ENCODE results near the gene GTPBP3.
"Not testable (repeated sequence)": the region's sequence is repeated elsewhere in the genome, so short reads cannot be mapped to it uniquely, and the experiment has no call there.

The GTPBP3 gene, protein sequence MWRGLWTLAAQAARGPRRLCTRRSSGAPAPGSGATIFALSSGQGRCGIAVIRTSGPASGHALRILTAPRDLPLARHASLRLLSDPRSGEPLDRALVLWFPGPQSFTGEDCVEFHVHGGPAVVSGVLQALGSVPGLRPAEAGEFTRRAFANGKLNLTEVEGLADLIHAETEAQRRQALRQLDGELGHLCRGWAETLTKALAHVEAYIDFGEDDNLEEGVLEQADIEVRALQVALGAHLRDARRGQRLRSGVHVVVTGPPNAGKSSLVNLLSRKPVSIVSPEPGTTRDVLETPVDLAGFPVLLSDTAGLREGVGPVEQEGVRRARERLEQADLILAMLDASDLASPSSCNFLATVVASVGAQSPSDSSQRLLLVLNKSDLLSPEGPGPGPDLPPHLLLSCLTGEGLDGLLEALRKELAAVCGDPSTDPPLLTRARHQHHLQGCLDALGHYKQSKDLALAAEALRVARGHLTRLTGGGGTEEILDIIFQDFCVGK

DNA sequence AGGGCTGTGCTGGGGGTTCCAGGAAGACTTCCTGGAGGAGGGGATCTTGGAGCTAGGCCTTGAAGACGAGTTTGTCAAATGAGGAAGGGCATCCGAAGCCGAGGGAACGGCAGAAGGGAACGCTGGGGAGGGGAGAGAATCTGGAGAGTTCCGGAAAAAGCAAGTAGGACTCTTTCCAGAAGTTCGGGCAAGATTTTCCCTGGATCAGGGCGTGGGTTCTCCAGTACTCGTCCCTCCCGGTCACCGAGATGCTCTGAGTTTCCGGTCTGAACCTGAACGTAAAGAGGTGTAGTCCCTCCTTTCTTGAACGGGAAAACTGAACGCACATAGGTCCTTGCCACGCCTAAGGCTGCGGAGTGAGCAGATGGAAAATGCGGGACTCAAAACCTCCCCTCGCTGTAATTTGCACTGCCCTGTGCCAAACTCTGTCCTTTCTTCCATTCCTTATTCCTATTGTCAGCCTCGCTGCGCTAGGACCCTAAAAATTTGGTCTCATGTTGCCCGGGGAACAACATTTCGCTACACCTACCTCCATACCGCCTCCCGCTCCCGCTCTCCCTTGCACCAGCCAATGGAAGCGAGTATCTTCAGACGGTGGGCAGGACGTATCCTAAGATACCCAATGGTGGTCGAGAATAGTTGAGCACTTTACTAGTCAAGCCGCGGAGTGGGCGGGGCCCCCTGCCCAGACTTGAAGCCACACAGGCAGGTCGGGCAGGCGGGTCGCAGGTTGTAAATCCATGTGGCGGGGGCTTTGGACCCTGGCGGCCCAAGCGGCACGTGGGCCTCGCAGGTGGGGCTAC lies at the start of gene GTPBP3:
Gene GTPBP3 (plus strand): TSS at position 682 of the 803 bp plus-strand sequence. CDS start 59 bp downstream, at position 741.
- peak; percentile 99 for DNase-seq

DNA sequence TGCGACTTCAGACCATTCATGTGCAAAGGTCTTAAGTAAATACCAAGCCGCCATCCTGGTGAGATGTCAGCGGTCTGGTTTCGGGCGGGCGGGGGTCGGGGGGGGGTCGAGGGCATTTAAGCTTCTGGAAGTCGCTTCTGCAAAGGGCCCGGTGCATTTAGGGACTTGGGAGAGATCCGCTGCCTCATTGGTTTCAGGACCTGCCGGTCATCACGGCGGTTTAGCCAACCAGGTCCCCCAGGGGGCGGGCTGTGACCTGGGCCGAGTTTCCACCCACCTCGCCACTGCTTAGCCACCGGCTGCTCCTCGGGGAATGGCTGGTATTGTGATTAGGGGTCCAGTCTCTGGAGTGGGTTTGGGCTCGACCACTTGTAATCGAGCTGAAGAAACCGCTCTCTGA lies 47.9 kb upstream of the GTPBP3 start:
- DNase-seq = peak; percentile 82

- peak; percentile 87 for DNase-seq
These were observed 44.9 kb upstream of the GTPBP3 start for GRCh38 chr19:17292301-17293074.

DNA sequence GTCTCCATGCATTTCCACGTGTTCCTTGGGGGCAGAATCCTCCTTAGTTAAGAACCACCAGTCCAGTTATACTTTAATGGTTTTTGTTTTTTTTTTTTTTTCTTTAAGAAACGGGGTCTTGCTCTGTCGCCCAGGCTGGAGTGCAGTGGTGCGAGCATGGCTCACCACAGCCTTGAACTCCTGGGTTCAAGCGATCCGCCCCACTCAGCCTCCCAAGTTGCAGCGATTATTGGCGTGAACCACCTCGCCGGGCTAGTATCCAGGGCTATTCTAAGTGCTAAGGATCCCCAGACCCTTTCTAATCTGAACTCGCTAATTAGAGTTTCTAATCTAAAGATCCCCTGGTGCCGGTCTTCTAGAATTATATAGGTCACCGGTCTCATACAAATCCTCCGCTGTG lies 43.7 kb upstream of the GTPBP3 start:
- no peak for DNase-seq

GRCh38 chr19:17294051-17294891 lies 43.1 kb upstream of the GTPBP3 start:
- no peak for DNase-seq

DNA sequence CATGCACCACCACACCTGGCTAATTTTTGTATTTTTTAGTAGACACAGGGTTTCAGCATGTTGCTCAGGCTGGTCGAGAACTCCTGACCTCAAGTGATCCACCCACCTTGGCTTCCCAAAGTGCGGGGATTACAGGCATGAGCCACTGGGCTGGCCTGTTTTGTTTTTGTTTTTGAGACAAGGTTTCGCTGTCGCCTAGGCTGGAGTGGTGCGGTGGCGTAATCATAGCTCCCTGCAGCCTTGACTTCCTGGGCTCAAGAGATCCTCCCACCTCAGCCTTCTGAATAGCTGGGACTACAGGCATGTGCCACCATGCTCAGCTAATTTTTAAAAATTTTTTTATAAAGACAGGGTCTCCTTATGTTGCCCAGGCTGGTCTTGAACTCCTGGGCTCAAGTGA lies 41.8 kb upstream of the GTPBP3 start:
- DNase-seq = not testable (repeated sequence)

DNA sequence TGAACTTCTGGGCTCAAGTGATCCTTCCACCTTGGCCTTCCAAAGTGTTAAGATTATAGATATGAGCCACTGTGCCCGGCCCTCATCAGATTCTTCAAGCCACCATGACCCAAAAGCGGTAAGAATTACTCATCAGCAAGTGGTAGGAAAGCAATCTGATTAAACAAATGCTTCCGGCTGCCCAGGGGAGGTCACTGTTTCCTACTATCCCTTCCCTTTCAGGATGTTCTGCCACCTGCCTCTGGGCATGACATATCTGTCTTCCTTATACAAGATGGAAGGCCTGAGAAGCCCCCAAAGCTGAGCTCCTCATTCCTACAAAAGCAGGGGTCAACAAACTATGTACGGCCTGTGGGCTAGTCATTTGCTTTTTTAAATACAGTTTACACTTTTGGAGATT lies 41.1 kb upstream of the GTPBP3 start:
- DNase-seq = no peak

DNA sequence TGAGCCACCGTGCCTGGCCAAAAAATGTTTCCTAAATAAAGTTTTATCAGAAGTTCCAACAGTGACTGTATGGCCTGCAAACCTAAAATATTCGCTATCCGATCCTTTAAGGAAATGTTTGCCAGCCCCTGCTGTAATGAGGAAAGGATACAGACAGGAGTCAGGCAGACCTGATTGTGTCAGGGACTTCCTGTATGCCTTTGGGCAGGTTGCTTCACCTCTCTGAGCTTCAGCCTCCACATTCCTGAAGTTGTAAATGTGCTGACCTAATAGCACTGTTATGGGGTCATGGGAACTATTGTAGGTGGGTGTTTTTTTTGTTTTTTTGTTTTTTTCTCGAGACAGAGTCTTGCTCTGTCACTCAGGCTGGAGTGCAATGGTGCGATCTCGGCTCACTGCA lies 40.4 kb upstream of the GTPBP3 start:
- no peak for DNase-seq

DNA sequence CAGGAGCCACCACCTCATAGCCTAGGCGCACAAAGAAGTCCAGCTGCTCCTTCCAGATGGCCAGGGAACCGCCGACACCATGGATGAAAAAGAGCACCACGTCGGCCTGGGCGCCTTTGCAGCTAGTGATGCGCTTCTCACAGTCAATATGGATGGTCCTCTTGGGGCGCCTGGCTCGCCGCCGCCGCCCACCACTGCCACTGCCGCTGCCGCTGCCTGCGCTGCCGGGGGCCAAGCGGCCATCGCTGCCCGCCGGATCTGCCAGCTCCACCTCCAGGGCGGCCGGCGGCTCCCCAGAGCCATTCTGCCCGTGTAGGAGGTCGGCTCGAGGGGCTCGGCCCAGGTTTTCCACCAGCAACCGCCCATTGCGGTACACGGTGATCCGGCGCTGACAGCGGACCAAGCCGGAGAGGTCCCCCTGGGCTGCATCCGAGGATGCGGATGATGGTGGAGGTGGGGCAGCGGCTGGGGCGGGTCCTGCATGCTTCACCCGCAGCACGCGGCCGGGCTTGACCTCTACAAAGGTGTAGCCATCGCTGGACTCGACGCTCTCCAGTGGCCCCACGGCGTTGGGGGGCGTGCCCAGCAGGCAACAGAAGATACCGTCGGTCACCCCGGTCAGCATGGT lies 36.2 kb upstream of the GTPBP3 start:
- DNase-seq = no peak

- no peak for DNase-seq
These were observed 34.8 kb upstream of the GTPBP3 start for GRCh38 chr19:17302391-17303166.

- DNase-seq = peak; percentile 93
These were observed 34.0 kb upstream of the GTPBP3 start, which contains the start of gene ABHD8 for GRCh38 chr19:17303167-17303939. TSS of gene ABHD8 (minus strand) at chr19:17303425. CDS start at chr19:17301616, 1,809 bp downstream.

DNA sequence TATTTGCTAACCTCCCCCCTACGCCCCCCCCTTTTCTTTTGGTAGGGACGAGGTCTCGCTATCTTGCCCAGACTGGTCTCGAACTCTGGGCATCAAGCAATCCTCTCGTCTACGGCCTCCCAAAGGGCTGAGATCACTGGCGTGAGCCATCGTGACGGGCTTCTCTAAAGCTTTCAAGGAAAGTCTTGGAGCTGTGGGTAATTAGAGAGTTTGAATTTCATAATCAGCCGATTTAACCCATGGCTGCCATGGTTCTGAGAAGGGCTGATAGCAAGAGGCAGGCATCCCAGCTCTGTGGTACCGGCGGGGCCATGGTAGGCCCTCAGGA lies 33.4 kb upstream of the GTPBP3 start:
- no peak for DNase-seq

- no peak for DNase-seq
These were observed 32.8 kb upstream of the GTPBP3 start for GRCh38 chr19:17304386-17305215.

GRCh38 chr19:17305216-17305516 lies 32.2 kb upstream of the GTPBP3 start:
- no peak for DNase-seq

- DNase-seq = peak; percentile 98
These were observed 31.7 kb upstream of the GTPBP3 start, which contains the start of gene MRPL34 for GRCh38 chr19:17305517-17306284. TSS of gene MRPL34 (plus strand) at chr19:17305872. CDS start at chr19:17305893, 21 bp downstream.

DNA sequence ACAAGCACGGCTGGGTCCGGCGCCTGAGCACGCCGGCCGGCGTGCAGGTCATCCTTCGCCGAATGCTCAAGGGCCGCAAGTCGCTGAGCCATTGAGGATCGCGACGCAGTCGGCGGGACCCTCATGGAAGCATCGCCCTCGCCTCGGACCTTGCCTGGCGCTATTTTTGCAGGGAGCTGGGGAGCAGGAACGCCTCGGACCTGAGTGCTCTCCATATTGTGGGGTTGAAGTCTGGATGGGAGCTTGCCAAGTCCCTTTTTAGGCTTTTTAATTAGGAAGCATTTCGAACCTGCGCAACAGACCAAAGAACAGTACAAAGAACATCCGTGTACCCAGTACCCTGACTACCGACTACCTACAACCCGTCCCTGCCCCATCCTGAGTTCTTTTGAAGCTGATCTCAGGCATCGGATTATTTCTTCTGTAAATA lies 31.1 kb upstream of the GTPBP3 start:
- DNase-seq = no peak

GRCh38 chr19:17307876-17308377 lies 29.4 kb upstream of the GTPBP3 start:
- DNase-seq = no peak
